ENCODE measurements around the gene LSS.

The LSS gene

GRCh38 chr21:46228345-46229051 lies at the start of gene LSS:
Gene LSS, minus strand, starts transcription at chr21:46228774. Its CDS starts 29 bp downstream, at chr21:46228745.
- peak within 1 kb of the TSS; percentile 78 for H3K4me3 ChIP-seq (ENCODE audit: low read depth, low read length)
- H3K27me3 ChIP-seq (ENCODE audit: control insufficient read depth, insufficient read depth, low read length), result no peaks in the 10 kb centered on the region
- H3K9ac ChIP-seq (ENCODE audit: low read depth, low read length), result peak within 1 kb of the TSS; percentile 79
- no peaks in the 10 kb centered on the region for H3K4me1 ChIP-seq (ENCODE audit: control insufficient read depth, insufficient read depth, low read length)
- peaks cover 6% of the 10 kb centered on the region for H3K36me3 ChIP-seq (ENCODE audit: control insufficient read depth, insufficient read depth, low read length)
- no peaks in the 10 kb centered on the region for H3K9me3 ChIP-seq (ENCODE audit: control insufficient read depth, insufficient read depth, low read length)

DNA sequence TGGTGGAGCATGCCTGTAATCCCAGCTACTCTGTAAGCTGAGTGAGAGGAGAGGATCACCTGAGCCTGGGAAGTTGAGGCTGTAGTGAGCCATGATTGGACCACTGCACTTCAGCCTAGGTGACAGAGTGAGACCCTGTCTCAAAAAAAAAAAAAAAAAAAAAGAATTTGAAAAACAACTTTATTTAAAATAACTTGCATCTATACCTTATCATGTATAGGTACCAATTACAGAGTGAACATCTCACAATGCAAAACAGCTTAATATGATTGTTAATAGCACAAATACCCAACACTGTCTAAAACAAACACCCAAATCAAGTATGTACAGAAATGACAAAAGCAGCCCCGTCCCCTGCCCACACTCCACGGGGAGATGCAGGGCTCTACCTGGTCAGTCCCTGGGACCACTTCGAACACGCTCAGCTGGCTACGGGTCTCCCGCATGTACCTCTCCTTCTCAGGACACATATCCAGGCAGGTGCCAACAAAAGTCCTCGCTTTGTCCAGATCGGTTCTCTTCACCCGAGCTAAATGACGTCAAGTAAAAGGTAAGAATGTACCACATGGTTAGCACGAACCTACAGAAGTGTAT lies 46.3 kb upstream of the LSS start:
- no peaks in the 10 kb centered on the region for H3K9me3 ChIP-seq (ENCODE audit: control insufficient read depth, insufficient read depth, low read length)
- H3K36me3 ChIP-seq (ENCODE audit: control insufficient read depth, insufficient read depth, low read length), result peaks cover 61% of the 10 kb centered on the region
- no peaks in the 10 kb centered on the region for H3K4me1 ChIP-seq (ENCODE audit: control insufficient read depth, insufficient read depth, low read length)
- no peak overlapping the region for H3K4me3 ChIP-seq (ENCODE audit: low read depth, low read length)
- no peaks in the 10 kb centered on the region for H3K27me3 ChIP-seq (ENCODE audit: control insufficient read depth, insufficient read depth, low read length)
- no peak overlapping the region for H3K9ac ChIP-seq (ENCODE audit: low read depth, low read length)

- H3K4me3 ChIP-seq (ENCODE audit: low read depth, low read length), result no peak overlapping the region
- peaks cover 61% of the 10 kb centered on the region for H3K36me3 ChIP-seq (ENCODE audit: control insufficient read depth, insufficient read depth, low read length)
- no peaks in the 10 kb centered on the region for H3K9me3 ChIP-seq (ENCODE audit: control insufficient read depth, insufficient read depth, low read length)
- H3K4me1 ChIP-seq (ENCODE audit: control insufficient read depth, insufficient read depth, low read length), result no peaks in the 10 kb centered on the region
- H3K9ac ChIP-seq (ENCODE audit: low read depth, low read length), result no peak overlapping the region
- H3K27me3 ChIP-seq (ENCODE audit: control insufficient read depth, insufficient read depth, low read length), result no peaks in the 10 kb centered on the region
These were observed 44.8 kb upstream of the LSS start for GRCh38 chr21:46273341-46273740.

GRCh38 chr21:46269466-46269865 lies 40.9 kb upstream of the LSS start:
- Histone ChIP-seq H3K4me1 (ENCODE audit: control insufficient read depth, insufficient read depth, low read length) (no peaks in the 10 kb centered on the region), H3K36me3 (ENCODE audit: control insufficient read depth, insufficient read depth, low read length) (peaks cover 66% of the 10 kb centered on the region), H3K9ac (ENCODE audit: low read depth, low read length) (no peak overlapping the region), H3K4me3 (ENCODE audit: low read depth, low read length) (no peak overlapping the region), H3K9me3 (ENCODE audit: control insufficient read depth, insufficient read depth, low read length) (no peaks in the 10 kb centered on the region), H3K27me3 (ENCODE audit: control insufficient read depth, insufficient read depth, low read length) (no peaks in the 10 kb centered on the region)

GRCh38 chr21:46268371-46268770 lies 39.8 kb upstream of the LSS start:
- no peak overlapping the region for H3K9ac ChIP-seq (ENCODE audit: low read depth, low read length)
- no peaks in the 10 kb centered on the region for H3K9me3 ChIP-seq (ENCODE audit: control insufficient read depth, insufficient read depth, low read length)
- H3K36me3 ChIP-seq (ENCODE audit: control insufficient read depth, insufficient read depth, low read length), result peaks cover 65% of the 10 kb centered on the region
- no peaks in the 10 kb centered on the region for H3K4me1 ChIP-seq (ENCODE audit: control insufficient read depth, insufficient read depth, low read length)
- no peak overlapping the region for H3K4me3 ChIP-seq (ENCODE audit: low read depth, low read length)
- no peaks in the 10 kb centered on the region for H3K27me3 ChIP-seq (ENCODE audit: control insufficient read depth, insufficient read depth, low read length)

DNA sequence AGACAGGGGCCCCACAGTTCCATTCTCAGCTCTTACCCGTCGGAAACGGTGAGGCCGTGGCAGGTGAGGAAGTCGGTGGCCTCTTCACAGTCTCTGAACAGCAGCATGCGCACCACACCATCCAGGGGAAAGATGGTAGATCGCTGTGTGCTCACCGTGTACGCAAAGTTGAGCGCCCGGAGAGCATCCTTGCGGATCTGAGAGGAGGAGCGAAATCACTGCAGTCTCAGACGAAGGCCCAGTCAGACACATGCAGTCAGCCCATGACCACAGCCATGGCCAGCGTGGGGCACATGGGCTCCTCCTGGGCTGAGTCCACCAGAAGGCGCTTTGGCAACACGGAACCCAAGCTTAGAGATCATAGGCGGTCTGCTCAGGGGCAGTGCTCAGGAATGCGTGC lies 38.4 kb upstream of the LSS start:
- Histone ChIP-seq H3K4me3 (ENCODE audit: low read depth, low read length) (no peak overlapping the region), H3K36me3 (ENCODE audit: control insufficient read depth, insufficient read depth, low read length) (peaks cover 53% of the 10 kb centered on the region), H3K9me3 (ENCODE audit: control insufficient read depth, insufficient read depth, low read length) (no peaks in the 10 kb centered on the region)

GRCh38 chr21:46265736-46266525 lies 37.4 kb upstream of the LSS start:
- Histone ChIP-seq H3K36me3 (ENCODE audit: control insufficient read depth, insufficient read depth, low read length) (peaks cover 51% of the 10 kb centered on the region), H3K4me1 (ENCODE audit: control insufficient read depth, insufficient read depth, low read length) (no peaks in the 10 kb centered on the region), H3K9me3 (ENCODE audit: control insufficient read depth, insufficient read depth, low read length) (no peaks in the 10 kb centered on the region), H3K9ac (ENCODE audit: low read depth, low read length) (no peak overlapping the region), H3K4me3 (ENCODE audit: low read depth, low read length) (no peak overlapping the region), H3K27me3 (ENCODE audit: control insufficient read depth, insufficient read depth, low read length) (no peaks in the 10 kb centered on the region)

More for the DNA sequence above, 38.4 kb upstream of the LSS start:
- H3K9ac ChIP-seq (ENCODE audit: low read depth, low read length), result no peak overlapping the region
- no peaks in the 10 kb centered on the region for H3K4me1 ChIP-seq (ENCODE audit: control insufficient read depth, insufficient read depth, low read length)
- H3K27me3 ChIP-seq (ENCODE audit: control insufficient read depth, insufficient read depth, low read length), result no peaks in the 10 kb centered on the region

DNA sequence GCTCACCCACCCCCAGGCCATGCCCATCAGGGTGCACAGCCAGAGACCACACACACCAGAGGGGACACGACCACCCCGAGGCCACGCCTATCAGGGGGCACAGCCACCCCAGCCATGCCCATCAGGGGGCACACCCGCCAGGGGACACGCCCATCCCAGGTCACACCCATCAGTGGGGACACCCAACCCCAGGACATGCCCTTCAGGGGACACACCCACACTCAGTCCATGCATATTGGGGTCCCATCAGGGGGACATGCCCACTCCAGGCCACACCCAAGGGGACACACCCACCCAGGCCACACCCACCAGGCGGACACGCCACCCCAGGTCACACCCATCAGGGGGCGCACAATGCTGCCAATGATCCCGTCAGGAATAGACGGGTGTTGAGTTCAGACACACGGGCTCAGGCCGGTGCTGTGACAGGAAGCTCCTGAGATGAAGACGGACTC lies 36.1 kb upstream of the LSS start:
- Histone ChIP-seq H3K36me3 (ENCODE audit: control insufficient read depth, insufficient read depth, low read length) (peaks cover 48% of the 10 kb centered on the region), H3K9ac (ENCODE audit: low read depth, low read length) (no peak overlapping the region), H3K27me3 (ENCODE audit: control insufficient read depth, insufficient read depth, low read length) (no peaks in the 10 kb centered on the region), H3K4me3 (ENCODE audit: low read depth, low read length) (no peak overlapping the region), H3K9me3 (ENCODE audit: control insufficient read depth, insufficient read depth, low read length) (no peaks in the 10 kb centered on the region), H3K4me1 (ENCODE audit: control insufficient read depth, insufficient read depth, low read length) (no peaks in the 10 kb centered on the region)

- no peak overlapping the region for H3K4me3 ChIP-seq (ENCODE audit: low read depth, low read length)
- H3K9me3 ChIP-seq (ENCODE audit: control insufficient read depth, insufficient read depth, low read length), result no peaks in the 10 kb centered on the region
- H3K36me3 ChIP-seq (ENCODE audit: control insufficient read depth, insufficient read depth, low read length), result peaks cover 44% of the 10 kb centered on the region
- no peaks in the 10 kb centered on the region for H3K4me1 ChIP-seq (ENCODE audit: control insufficient read depth, insufficient read depth, low read length)
- no peaks in the 10 kb centered on the region for H3K27me3 ChIP-seq (ENCODE audit: control insufficient read depth, insufficient read depth, low read length)
- no peak overlapping the region for H3K9ac ChIP-seq (ENCODE audit: low read depth, low read length)
These were observed 35.6 kb upstream of the LSS start for GRCh38 chr21:46264046-46264689.

DNA sequence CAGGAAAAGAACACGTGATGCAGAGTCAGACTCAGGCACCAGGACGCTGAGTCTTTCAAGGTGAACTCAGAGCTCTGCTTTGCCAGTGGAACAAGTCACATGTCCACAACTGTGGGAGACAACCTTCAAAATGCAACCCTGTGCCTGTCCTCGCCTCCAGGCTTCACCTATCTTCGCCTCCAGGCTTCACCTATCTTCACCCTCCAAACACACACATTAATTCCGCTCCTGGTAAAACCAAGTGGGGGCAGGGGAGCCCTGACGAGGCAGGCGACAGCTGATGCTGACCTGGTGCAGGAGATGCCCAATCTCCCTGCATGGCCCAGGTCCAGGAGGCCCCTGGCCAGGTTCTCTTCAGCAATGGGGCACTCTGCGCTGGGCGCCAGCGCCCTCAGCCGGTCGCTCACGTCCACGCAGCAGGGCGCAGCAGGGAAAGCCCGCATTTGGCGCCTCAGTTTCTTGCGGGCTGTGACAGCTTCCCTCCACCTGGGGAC lies 28.0 kb upstream of the LSS start:
- Histone ChIP-seq H3K9me3 (ENCODE audit: control insufficient read depth, insufficient read depth, low read length) (no peaks in the 10 kb centered on the region), H3K36me3 (ENCODE audit: control insufficient read depth, insufficient read depth, low read length) (peaks cover 53% of the 10 kb centered on the region), H3K4me1 (ENCODE audit: control insufficient read depth, insufficient read depth, low read length) (no peaks in the 10 kb centered on the region), H3K27me3 (ENCODE audit: control insufficient read depth, insufficient read depth, low read length) (no peaks in the 10 kb centered on the region), H3K4me3 (ENCODE audit: low read depth, low read length) (no peak overlapping the region), H3K9ac (ENCODE audit: low read depth, low read length) (no peak overlapping the region)

GRCh38 chr21:46255758-46256337 lies 27.3 kb upstream of the LSS start:
- no peaks in the 10 kb centered on the region for H3K9me3 ChIP-seq (ENCODE audit: control insufficient read depth, insufficient read depth, low read length)
- no peaks in the 10 kb centered on the region for H3K27me3 ChIP-seq (ENCODE audit: control insufficient read depth, insufficient read depth, low read length)
- H3K4me1 ChIP-seq (ENCODE audit: control insufficient read depth, insufficient read depth, low read length), result no peaks in the 10 kb centered on the region
- H3K4me3 ChIP-seq (ENCODE audit: low read depth, low read length), result no peak overlapping the region
- H3K36me3 ChIP-seq (ENCODE audit: control insufficient read depth, insufficient read depth, low read length), result peaks cover 55% of the 10 kb centered on the region
- H3K9ac ChIP-seq (ENCODE audit: low read depth, low read length), result no peak overlapping the region
